Measurements from ENCODE around the gene PUSL1. TPM values are rescaled to one million over a fixed set of nuclear protein-coding genes. Genes with fewer than 3 reads are reported as not detected.

Gene PUSL1
- total and polyA plus RNA-seq, 2 of the 13 experiments (the other 11 are each of a cell fraction or from before 2014, with no cell fraction given) = 8.3 to 22.2 TPM

- TF ChIP-seq ZNF317 (CRISPR knock-in tag; IDR thresholded peaks at IDR 0.05) (peak; percentile 13; the same call in 1 of the 2 replicates), STAG1 (CRISPR knock-in tag; IDR thresholded peaks at IDR 0.05) (no peak; the same call in 1 of the 2 replicates), DMAP1 (CRISPR knock-in tag; IDR thresholded peaks at IDR 0.05) (0 out of 2 replicates have a peak, but pooled peaks have one; percentile 27), MAX (IDR thresholded peaks at IDR 0.05) (peak; percentile 76), TAF1 (CRISPR knock-in tag; IDR thresholded peaks at IDR 0.05) (no peak), CTCF (CRISPR knock-in tag; IDR thresholded peaks at IDR 0.05) (peak; percentile 44; the same call in 1 of the 2 replicates), SCMH1 (CRISPR knock-in tag; IDR thresholded peaks at IDR 0.05; ENCODE audit: borderline replicate concordance) (no peak), ZBTB1 (CRISPR knock-in tag; IDR thresholded peaks at IDR 0.05; ENCODE audit: borderline replicate concordance) (no peak), JARID2 (CRISPR knock-in tag; IDR thresholded peaks at IDR 0.05; ENCODE audit: insufficient replicate concordance) (no peak), ZNF670 (CRISPR knock-in tag; IDR thresholded peaks at IDR 0.05; ENCODE audit: borderline replicate concordance) (no peak), ZNF333 (CRISPR knock-in tag; IDR thresholded peaks at IDR 0.05; ENCODE audit: borderline replicate concordance) (no peak), MTA3 (CRISPR knock-in tag; IDR thresholded peaks at IDR 0.05) (no peak), TRIM24 (CRISPR knock-in tag; IDR thresholded peaks at IDR 0.05) (no peak), ZBTB20 (CRISPR knock-in tag; IDR thresholded peaks at IDR 0.05; ENCODE audit: borderline replicate concordance, low read depth) (no peak), GABPA (IDR thresholded peaks at IDR 0.05; ENCODE audit: low read depth, low read length) (no peak), GABPA (CRISPR knock-in tag; IDR thresholded peaks at IDR 0.05; ENCODE audit: low read depth) (peak; percentile 60), EP300 (IDR thresholded peaks at IDR 0.05; ENCODE audit: low read depth in 2 of 2, low read length in 2 of 2) (no peak), EP300 (CRISPR knock-in tag; IDR thresholded peaks at IDR 0.05; ENCODE audit: borderline replicate concordance) (no peak)
- TF ChIP-seq, protein P1, sequence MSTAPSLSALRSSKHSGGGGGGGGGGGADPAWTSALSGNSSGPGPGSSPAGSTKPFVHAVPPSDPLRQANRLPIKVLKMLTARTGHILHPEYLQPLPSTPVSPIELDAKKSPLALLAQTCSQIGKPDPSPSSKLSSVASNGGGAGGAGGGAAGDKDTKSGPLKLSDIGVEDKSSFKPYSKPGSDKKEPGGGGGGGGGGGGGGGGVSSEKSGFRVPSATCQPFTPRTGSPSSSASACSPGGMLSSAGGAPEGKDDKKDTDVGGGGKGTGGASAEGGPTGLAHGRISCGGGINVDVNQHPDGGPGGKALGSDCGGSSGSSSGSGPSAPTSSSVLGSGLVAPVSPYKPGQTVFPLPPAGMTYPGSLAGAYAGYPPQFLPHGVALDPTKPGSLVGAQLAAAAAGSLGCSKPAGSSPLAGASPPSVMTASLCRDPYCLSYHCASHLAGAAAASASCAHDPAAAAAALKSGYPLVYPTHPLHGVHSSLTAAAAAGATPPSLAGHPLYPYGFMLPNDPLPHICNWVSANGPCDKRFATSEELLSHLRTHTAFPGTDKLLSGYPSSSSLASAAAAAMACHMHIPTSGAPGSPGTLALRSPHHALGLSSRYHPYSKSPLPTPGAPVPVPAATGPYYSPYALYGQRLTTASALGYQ (CRISPR knock-in tag; IDR thresholded peaks at IDR 0.05) = no peak
- TF ChIP-seq, protein P2, sequence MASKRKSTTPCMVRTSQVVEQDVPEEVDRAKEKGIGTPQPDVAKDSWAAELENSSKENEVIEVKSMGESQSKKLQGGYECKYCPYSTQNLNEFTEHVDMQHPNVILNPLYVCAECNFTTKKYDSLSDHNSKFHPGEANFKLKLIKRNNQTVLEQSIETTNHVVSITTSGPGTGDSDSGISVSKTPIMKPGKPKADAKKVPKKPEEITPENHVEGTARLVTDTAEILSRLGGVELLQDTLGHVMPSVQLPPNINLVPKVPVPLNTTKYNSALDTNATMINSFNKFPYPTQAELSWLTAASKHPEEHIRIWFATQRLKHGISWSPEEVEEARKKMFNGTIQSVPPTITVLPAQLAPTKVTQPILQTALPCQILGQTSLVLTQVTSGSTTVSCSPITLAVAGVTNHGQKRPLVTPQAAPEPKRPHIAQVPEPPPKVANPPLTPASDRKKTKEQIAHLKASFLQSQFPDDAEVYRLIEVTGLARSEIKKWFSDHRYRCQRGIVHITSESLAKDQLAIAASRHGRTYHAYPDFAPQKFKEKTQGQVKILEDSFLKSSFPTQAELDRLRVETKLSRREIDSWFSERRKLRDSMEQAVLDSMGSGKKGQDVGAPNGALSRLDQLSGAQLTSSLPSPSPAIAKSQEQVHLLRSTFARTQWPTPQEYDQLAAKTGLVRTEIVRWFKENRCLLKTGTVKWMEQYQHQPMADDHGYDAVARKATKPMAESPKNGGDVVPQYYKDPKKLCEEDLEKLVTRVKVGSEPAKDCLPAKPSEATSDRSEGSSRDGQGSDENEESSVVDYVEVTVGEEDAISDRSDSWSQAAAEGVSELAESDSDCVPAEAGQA (IDR thresholded peaks at IDR 0.05; ENCODE audit: low read depth) = no peak
- TF ChIP-seq, protein P2 (CRISPR knock-in tag; IDR thresholded peaks at IDR 0.05; ENCODE audit: borderline replicate concordance) = no peak
These were observed 20.9 kb upstream of the PUSL1 start (continued) for GRCh38 chr1:1287288-1288110.

All from HepG2 (cell line).